HEK293 (cell line): Measurements from ENCODE around the gene NUDT8.
"Not testable (repeated sequence)": the region's sequence is repeated elsewhere in the genome, so short reads cannot be mapped to it uniquely, and the experiment has no call there.

ENCODE experiments used
- CTCF ChIA-PET: fragments of 350-600 bp; formaldehyde crosslinking; extraction: SDS; loops from one replicate; lab custom pipeline; 2021; ENCODE audit warnings: antibody characterized with exemption; lab: Yijun Ruan, JAX
- POLR2A ChIA-PET: fragments of 300-600 bp; formaldehyde crosslinking; extraction: SDS; loops from one replicate; lab custom pipeline; 2020; ENCODE audit warnings: antibody characterized with exemption, inconsistent platforms; lab: Yijun Ruan, JAX
- H3K27ac ChIP-seq: fragments of 200-500 bp; sonication (Bioruptor generic); 2 replicates; pipeline ENCODE4 v1.5.1; 2014; ENCODE audit warnings: low read depth, low read length, control low read depth, inconsistent platforms; ENCODE audit errors: extremely low read depth
- H3K36me3 ChIP-seq, 2 experiments: fragments of 200-500 bp in 1 of 2; sonication (Bioruptor generic) in 1 of 2; 1 replicate in 1 of 2; 2 replicates in 1 of 2; pipeline ENCODE4 v1.5.1; 2014 to 2017; ENCODE audit warnings: inconsistent platforms in 2 of 2, low read length in 2 of 2; ENCODE audit not compliant: control insufficient read depth in 2 of 2, insufficient read depth in 1 of 2
- H3K4me1 ChIP-seq: fragments of 200-500 bp; sonication (Bioruptor generic); 2 replicates; pipeline ENCODE4 v1.5.1; 2014; ENCODE audit warnings: mild to moderate bottlenecking, low read length, inconsistent platforms; ENCODE audit not compliant: control insufficient read depth, insufficient read depth
- H3K4me3 ChIP-seq: 2 replicates; pipeline ENCODE4 v1.5.1; 2011; ENCODE audit warnings: low read depth, mild to moderate bottlenecking, control low read depth, low read length, moderate library complexity
- H3K9me3 ChIP-seq: fragments of 200-500 bp; sonication (Bioruptor generic); 2 replicates; pipeline ENCODE4 v1.5.1; 2014; ENCODE audit warnings: low read depth, low read length, inconsistent platforms; ENCODE audit not compliant: control insufficient read depth, insufficient read depth
- ATF2 ChIP-seq: fragments of 450-650 bp; formaldehyde crosslinking; IDR thresholded peaks from 2 replicates; pipeline ENCODE4 v1.5.1; 2016; ENCODE audit warnings: missing biosample characterization, missing genetic modification characterization, low read depth
- IKZF3 ChIP-seq: fragments of 450-650 bp; IDR thresholded peaks from 2 replicates; pipeline ENCODE4 v1.5.0; 2018; ENCODE audit warnings: missing biosample characterization, mild to moderate bottlenecking, missing genetic modification characterization, moderate library complexity
- MYNN ChIP-seq: fragments of 450-650 bp; formaldehyde crosslinking; IDR thresholded peaks from 2 replicates; pipeline ENCODE4 v1.5.1; 2016; ENCODE audit warnings: missing biosample characterization, missing genetic modification characterization, borderline replicate concordance
- MZF1 ChIP-seq: fragments of 450-650 bp; formaldehyde crosslinking; IDR thresholded peaks from 2 replicates; pipeline ENCODE4 v1.5.1; 2017; ENCODE audit warnings: missing biosample characterization, missing genetic modification characterization, borderline replicate concordance
- REST ChIP-seq: fragments of 450-650 bp; formaldehyde crosslinking; IDR thresholded peaks from 2 replicates; pipeline ENCODE4 v1.5.1; 2016; ENCODE audit warnings: missing biosample characterization, missing genetic modification characterization
- SALL2 ChIP-seq: fragments of 450-650 bp; formaldehyde crosslinking; IDR thresholded peaks from 2 replicates; pipeline ENCODE4 v1.5.0; 2017; ENCODE audit warnings: missing biosample characterization, mild to moderate bottlenecking, missing genetic modification characterization, borderline replicate concordance
- ZBTB10 ChIP-seq: fragments of 450-650 bp; formaldehyde crosslinking; IDR thresholded peaks from 2 replicates; pipeline ENCODE4 v1.5.1; 2016; ENCODE audit warnings: missing biosample characterization, missing genetic modification characterization
- ZFHX2 ChIP-seq: fragments of 450-650 bp; formaldehyde crosslinking; conservative IDR thresholded peaks from 2 replicates; pipeline ENCODE4 v1.5.1; 2016; ENCODE audit warnings: missing biosample characterization, missing genetic modification characterization
- ZFP37 ChIP-seq: fragments of 450-650 bp; formaldehyde crosslinking; IDR thresholded peaks from 2 replicates; pipeline ENCODE4 v1.5.1; 2016; ENCODE audit warnings: missing biosample characterization, missing genetic modification characterization
- ZNF121 ChIP-seq: fragments of 450-650 bp; formaldehyde crosslinking; IDR thresholded peaks from 2 replicates; pipeline ENCODE4 v1.5.1; 2016; ENCODE audit warnings: missing biosample characterization, missing genetic modification characterization
- ZNF169 ChIP-seq: fragments of 450-650 bp; formaldehyde crosslinking; IDR thresholded peaks from 2 replicates; pipeline ENCODE4 v1.5.1; 2016; ENCODE audit warnings: missing biosample characterization, missing genetic modification characterization
- ZNF174 ChIP-seq: fragments of 450-650 bp; formaldehyde crosslinking; IDR thresholded peaks from 2 replicates; pipeline ENCODE4 v1.5.0; 2017; ENCODE audit warnings: missing biosample characterization, mild to moderate bottlenecking, missing genetic modification characterization
- ZNF416 ChIP-seq: fragments of 450-650 bp; formaldehyde crosslinking; IDR thresholded peaks from 2 replicates; pipeline ENCODE4 v1.5.1; 2016; ENCODE audit warnings: missing biosample characterization, missing genetic modification characterization
- ZNF510 ChIP-seq: fragments of 450-650 bp; formaldehyde crosslinking; IDR thresholded peaks from 2 replicates; pipeline ENCODE4 v1.5.1; 2018; ENCODE audit warnings: mild to moderate bottlenecking, missing genetic modification characterization, missing biosample characterization; ENCODE audit not compliant: insufficient replicate concordance
- ZNF514 ChIP-seq: fragments of 450-650 bp; formaldehyde crosslinking; IDR thresholded peaks from 2 replicates; pipeline ENCODE4 v1.5.1; 2016; ENCODE audit warnings: missing biosample characterization, missing genetic modification characterization
- ZNF561 ChIP-seq: fragments of 450-650 bp; IDR thresholded peaks from 2 replicates; pipeline ENCODE4 v1.5.1; 2018; ENCODE audit warnings: missing biosample characterization, missing genetic modification characterization, borderline replicate concordance
- ZNF654 ChIP-seq: fragments of 450-650 bp; formaldehyde crosslinking; IDR thresholded peaks from 2 replicates; pipeline ENCODE4 v1.5.1; 2016; ENCODE audit warnings: low read depth, missing biosample characterization, missing genetic modification characterization
- ZNF837 ChIP-seq: fragments of 450-650 bp; formaldehyde crosslinking; IDR thresholded peaks from 2 replicates; pipeline ENCODE4 v1.5.1; 2016; ENCODE audit warnings: missing biosample characterization, missing genetic modification characterization

Gene NUDT8

GRCh38 chr11:67662142-67662834, 32.6 kb upstream of the NUDT8 start:
- TF ChIP-seq ZNF561 (tag by site-specific recombination), result no peak
- no peak for TF ChIP-seq ZNF174 (tag by site-specific recombination)
- TF ChIP-seq ZFHX2 (tag by site-specific recombination), result no peak
- no peak for TF ChIP-seq ZNF837 (tag by site-specific recombination)
- no peak for TF ChIP-seq ZBTB10 (tag by site-specific recombination)
- TF ChIP-seq ZFP37 (tag by site-specific recombination), result no peak
- POLR2A ChIA-PET, result interaction anchor here (0.5 kb wide), 1 partner anchor 10 kb away, joined by 4 read pairs; no protein-coding TSS in a partner anchor
- no peak overlapping the region for H3K27ac ChIP-seq
- H3K4me1 ChIP-seq, result no peaks in the 10 kb centered on the region
- no peak overlapping the region for H3K4me3 ChIP-seq
- no peaks in the 10 kb centered on the region for H3K9me3 ChIP-seq
- H3K36me3 ChIP-seq, result no peaks in the 10 kb centered on the region
- CTCF ChIA-PET, result interaction anchor here (0.6 to 2.1 kb wide), 4 partner anchors 31 to 85 kb away, joined by 3 to 5 read pairs (median 4); no protein-coding TSS in a partner anchor

GRCh38 chr11:67660752-67661151, 31.0 kb upstream of the NUDT8 start:
- not testable (repeated sequence) for H3K36me3 ChIP-seq, H3K9me3 ChIP-seq, H3K27ac ChIP-seq, H3K4me3 ChIP-seq
- ChIA-PET POLR2A (interaction anchor here (1.6 kb wide), 1 partner anchor 31 kb away, joined by 3 read pairs; the partner anchor contains the start of gene NUDT8), CTCF (interaction anchor here (1.0 to 3.2 kb wide), 5 partner anchors 12 to 304 kb away, joined by 3 to 22 read pairs (median 4); partner anchors contain the start of gene NUDT8)
- TF ChIP-seq ZNF121 (tag by site-specific recombination), result 0 out of 2 replicates have a peak, but pooled peaks have one; percentile 43
- TF ChIP-seq, all 188 proteins: peak for 1; not testable (repeated sequence) for 187
- not testable (repeated sequence) for H3K4me1 ChIP-seq

GRCh38 chr11:67659651-67660165, 30.0 kb upstream of the NUDT8 start:
- H3K27ac ChIP-seq, result not testable (repeated sequence)
- POLR2A ChIA-PET, result interaction anchor here (1.6 kb wide), 1 partner anchor 30 kb away, joined by 3 read pairs; the partner anchor contains the start of gene NUDT8

GRCh38 chr11:67657300-67657699, 27.6 kb upstream of the NUDT8 start:
- Histone ChIP-seq H3K9me3 (no peaks in the 10 kb centered on the region), H3K4me1 (no peaks in the 10 kb centered on the region), H3K27ac (no peak overlapping the region), H3K4me3 (no peak overlapping the region), H3K36me3 (no peaks in the 10 kb centered on the region)
- ChIA-PET CTCF (interaction anchor here (0.7 to 1.1 kb wide), 3 partner anchors 19 to 306 kb away, joined by 3 read pairs; no protein-coding TSS in a partner anchor), POLR2A (no interaction called here)
- TF ChIP-seq ATF2 (tag by site-specific recombination) (no peak), ZNF510 (tag by site-specific recombination) (no peak), MZF1 (no peak), ZNF514 (tag by site-specific recombination) (no peak), ZNF416 (no peak), ZNF169 (tag by site-specific recombination) (no peak), IKZF3 (tag by site-specific recombination) (no peak), ZNF654 (no peak), SALL2 (tag by site-specific recombination) (no peak), MYNN (tag by site-specific recombination) (no peak), REST (no peak)

More at GRCh38 chr11:67659651-67660165, 30.0 kb upstream of the NUDT8 start:
- not testable (repeated sequence) for H3K4me1 ChIP-seq, H3K9me3 ChIP-seq, H3K4me3 ChIP-seq, H3K36me3 ChIP-seq
- CTCF ChIA-PET, result interaction anchor here (0.5 to 3.2 kb wide), 18 partner anchors 9 to 308 kb away, joined by 3 to 22 read pairs (median 4); partner anchors contain the start of genes ACY3, NUDT8 and TBX10
